GM19099 (cell line): Measurements from ENCODE around the gene TUBG2.

Experiments
- POLR2A ChIP-seq: IDR thresholded peaks from 3 replicates; pipeline ENCODE4 v1.6.1; 2011; ENCODE audit warnings: low read depth; ENCODE audit not compliant: insufficient read length; ENCODE audit errors: extremely low read depth

The TUBG2 gene

DNA sequence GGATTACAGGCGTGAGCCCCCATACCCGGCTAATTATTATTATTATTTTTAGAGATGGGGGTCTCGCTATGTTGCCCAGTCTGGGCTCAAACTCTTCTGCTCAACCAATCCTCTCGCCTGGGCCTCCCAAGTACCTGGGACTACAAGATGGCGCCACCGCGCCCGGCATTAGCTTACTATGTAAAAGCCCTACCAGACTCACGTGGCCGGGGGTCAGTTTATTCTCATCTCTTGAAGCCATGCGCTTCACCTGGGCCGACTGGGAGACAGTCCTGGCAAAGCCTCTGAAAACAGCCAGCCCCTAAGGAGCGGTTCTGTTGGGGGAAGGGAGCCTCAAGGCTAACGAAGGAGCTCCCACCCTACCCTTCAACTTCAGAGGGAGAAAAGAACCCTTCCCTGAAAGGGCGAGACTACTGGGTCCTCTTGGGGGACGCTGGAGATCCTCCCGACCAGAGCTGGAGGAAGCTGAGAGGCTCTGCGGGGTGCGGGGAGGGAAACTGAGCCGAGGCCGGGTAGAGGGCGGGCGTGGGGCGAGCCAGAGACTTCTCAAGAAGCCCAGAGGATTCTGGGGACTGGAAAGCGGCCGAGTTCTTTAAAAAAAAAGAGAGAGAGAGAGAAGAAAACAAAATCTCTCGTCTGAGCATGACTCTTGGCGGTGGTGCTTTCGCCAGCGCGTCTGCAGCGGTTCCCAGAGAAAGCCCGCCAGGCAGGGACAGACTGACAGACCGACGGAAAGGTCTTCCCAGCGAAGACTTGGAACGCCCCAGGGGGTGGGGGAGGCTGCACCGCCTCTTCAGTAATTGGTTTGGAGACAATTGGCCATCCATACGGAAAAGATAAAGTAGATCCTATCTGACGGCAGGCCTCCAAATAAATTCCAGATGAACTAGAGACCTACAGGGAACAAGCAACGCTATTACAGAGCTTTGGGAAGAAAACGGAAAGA, 5.6 kb upstream of the TUBG2 start:
- no peak for TF ChIP-seq POLR2A

DNA sequence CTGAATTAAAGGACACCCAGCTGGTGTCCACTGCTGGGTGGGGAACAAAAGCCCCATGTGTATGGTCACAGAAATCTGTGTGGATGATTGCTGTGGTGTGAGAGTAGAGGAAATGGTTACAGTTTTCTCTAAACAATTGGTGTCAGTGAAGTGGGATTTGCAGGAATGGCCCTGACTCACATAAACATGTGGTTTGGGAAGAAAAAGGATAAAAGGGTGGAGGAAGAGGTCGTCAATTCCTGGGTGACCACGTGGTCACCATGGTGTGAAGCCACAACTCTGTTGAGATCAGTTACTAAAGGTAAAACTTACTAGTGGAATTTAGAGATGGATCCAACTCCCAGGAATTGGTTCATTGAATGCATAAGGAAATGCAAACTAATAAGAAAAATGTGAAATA, 3.6 kb upstream of the TUBG2 start:
- no peak for TF ChIP-seq POLR2A

DNA sequence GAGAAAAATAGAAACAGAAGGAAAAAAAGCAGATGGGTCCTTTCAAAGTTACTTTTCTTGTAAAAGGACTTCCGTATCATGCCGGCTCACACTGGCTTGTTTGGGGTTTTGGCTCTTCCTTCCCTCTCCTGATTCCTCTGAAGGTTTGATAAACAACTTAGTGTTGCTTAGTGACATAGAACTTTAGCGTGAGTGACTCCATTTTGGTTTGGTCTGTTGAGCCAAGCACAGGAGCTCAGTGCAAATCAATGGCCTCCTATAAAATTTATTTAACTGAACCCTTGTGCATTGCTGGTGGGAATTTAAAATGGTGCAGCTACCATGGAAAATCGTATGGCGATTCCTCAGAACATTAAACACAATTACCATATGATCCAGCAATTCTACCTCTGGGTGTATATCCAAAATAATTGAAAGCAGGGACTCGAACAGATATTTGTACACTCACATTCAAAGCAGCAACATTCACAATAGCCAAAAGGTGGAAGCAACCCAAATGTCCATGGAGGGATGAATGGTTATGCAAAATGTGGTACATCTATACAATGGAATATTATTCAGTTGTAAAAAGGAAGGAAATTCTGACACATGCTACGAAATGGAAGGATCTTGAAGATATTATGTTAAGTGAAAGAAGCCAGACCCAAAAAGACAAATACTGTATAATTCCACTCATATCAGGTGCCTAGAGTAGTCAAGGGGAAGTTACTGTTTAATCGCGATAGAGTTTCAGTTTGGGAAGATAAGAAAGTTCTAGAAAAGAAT, 1.1 kb upstream of the TUBG2 start:
- TF ChIP-seq POLR2A: no peak

DNA sequence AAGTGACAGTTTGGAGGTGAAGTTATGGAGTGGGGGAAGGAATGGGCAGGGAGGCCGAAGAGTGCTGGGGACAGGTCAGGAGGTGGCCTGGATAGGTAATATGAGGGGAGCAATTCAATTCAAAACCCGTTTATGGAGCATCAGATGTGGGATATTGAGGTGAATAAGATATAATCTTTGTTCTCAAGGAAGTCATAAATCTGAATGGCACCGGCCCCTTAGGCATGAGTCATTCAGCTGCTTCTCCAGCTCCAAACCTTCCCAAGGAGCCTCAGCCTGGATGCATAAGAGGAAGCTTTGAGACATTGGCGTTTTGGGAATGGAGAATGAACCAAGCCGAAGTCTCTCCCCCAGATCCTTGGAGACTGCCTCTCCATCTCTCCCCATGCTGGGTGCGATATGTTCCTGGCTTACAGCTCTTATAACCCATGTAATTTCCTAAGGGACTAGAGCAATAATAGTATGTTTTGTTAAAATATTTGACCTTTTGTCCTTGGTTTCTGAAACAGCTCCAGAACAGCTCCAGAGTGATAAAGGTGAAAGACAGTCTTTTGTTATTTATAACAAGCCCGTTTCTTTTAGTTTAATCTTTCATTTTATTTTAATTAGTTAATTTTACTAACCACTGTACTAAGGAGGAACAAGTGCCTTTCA, 1.7 kb downstream of the TUBG2 start:
- no peak for TF ChIP-seq POLR2A

DNA sequence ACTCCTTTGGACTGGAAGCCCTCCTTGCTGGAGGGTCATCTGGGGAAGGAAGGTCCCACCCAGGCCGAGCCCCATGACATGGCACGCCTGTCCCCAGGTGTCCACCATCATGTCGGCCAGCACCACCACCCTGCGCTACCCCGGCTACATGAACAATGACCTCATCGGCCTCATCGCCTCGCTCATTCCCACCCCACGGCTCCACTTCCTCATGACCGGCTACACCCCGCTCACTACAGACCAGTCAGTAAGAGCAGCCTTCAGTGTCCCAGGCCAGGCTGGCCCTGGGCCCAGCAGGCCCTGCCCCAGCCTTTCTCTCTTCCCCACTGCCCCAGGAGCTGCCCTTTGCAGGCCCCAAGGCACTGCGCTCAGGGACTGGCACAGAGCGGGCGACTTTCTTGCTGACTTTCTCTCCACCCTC, 6.5 kb downstream of the TUBG2 start:
- no peak for TF ChIP-seq POLR2A

DNA sequence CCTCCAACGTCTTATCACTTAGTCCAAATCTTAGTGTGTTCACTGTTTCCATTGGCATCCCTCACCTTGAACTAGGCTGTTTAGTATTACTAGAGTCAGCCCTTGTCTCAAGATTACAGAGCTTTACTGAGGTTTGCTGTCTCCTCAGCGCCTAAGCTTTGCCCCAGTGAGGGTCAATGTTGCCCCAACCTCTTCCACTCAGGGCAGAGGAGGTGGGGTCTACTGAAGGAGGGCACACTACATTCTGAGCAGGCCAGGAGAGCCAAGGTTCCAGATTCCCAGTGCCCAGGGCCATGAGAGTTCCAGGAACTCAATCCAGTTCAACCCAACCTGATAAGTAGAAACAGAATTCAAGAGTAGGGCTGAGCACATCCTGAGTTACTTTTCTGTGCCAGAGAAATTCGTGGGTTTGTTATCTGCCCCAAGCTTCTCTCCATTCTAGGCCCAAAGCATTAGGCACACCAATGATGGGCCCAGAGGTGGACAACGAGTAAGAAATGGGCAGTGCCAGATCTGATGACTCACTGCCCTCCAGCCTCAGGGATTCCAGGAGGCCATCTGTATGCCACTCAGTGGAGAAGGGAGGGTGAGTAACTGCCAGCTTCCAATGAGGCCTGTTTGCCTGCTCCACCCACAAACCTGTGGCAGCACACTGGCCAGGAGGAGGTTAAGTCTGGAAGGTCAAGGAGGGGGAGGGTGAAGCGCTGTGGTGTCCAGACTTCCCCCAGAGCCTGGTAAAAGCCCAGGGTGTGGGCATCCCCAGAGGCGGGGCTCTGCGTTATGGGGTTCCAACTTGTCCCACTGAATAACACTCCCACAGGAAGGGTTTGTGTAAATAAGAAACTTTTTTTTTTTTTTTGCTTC, 8.2 kb downstream of the TUBG2 start:
- TF ChIP-seq POLR2A: no peak

DNA sequence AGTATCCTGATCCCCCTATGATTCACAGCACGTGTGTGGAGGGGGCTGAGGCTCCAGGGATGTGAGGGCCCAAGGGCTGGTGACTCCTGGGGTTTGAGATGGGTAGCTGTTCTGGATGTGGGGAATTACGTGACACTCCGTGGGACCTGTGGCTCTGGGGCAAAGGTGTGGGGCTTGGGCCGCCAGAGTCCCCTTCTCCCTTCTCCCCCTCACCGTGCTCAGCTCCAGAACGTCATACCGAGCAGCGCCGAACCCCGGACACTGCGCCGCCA, 10.6 kb downstream of the TUBG2 start:
- no peak for TF ChIP-seq POLR2A

DNA sequence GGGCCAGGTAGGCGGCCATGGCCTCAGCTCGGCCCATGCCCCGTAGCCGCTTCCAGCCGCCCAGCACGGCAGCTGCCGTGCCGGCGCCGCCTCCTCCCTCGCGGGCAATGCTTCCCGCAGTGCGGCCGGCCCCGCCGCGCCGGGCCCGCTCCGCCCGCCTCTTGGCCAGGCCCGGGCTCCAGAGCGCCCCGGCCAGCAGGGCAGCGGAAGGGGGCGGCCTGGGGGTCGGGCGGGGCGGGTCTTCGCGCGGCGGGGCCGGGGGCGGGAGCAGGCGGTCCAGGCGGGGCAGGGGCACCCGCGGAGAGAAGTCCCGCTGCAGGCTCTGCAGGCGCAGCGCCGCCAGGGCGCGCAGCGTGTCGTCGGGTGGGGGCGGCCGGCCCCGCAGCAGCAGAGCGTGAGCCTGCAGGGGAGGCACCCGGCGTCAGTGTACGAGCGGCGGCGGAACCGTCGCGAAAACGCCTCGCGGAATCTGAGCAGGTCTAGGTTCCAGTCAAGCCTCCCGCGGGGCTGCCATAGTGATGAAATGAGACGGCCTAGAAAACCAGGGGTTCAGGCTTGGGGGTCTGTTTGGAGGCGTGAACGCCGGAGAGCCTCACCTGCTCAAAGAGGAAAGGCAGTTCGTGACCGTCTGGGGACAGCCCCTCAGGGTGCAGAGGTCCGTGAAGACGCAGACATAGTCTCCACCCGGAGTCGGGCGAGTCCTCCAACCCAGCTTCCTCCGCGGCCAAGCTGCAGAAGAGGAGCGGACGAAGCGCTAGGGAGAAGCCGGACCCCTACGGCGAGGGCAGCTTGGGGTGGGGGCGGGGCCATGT, 11.1 kb downstream of the TUBG2 start:
- no peak for TF ChIP-seq POLR2A

DNA sequence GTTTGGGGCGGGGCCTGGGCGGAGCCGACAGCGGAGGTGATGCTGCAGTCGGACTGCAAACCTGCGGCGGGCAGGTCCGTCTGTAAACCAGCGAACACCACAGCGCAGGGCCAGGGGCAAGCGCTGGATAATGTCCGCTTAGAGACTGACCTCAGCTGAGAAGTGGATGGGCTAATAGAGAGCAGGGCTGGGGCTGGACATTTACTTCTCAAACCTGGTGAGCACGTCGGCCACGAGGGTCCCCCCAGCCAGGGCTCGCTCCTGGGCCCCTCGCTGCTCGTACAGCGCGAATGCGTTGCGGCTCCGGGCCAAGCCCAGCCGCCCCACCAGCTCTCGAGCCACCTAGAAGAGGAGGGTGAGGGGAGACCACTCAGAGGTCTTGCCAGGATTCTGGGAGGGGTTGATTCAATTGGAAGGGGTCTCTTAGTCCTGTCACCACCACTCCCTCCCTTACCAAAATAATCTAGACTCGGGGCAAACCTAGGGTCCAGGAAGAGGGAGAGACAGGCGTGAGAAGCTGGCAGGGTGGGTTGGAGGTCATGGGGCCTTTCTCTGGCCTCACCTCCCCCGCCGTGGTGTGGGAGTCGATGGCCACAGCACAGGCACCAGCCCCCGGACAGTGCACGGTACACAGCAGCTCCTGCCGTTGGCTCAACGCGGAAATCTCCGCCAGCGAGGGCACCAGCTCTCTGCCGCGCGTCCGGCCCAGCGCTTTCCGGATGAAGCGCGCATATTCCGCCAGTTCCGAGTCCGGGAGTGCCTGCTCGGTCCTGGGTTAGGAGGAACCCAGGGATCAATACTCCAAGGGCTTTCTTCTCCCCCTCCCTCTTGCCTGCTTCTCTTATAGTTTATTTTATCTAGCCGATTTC, 11.9 kb downstream of the TUBG2 start:
- no peak for TF ChIP-seq POLR2A

DNA sequence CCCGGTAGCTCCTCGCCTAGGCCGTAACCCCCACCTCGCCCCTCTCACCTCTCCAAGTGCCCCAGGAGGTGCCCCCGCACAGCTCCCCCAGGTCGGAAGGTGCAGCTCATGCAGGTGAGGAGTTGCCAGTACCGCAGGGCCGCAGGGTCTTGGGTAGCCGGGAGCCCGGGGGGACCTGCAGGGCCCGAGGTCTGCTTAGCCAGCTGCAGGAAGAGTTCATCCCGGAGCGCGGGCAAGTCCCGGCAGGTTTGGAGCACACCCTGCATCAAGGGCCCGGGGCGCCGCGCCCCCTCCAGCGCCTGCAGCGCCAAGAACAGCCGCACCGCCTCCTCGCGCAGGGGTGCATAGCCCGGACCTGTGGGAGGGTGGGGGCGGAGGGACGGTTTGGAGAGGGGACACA, 13.0 kb downstream of the TUBG2 start:
- TF ChIP-seq POLR2A: no peak

DNA sequence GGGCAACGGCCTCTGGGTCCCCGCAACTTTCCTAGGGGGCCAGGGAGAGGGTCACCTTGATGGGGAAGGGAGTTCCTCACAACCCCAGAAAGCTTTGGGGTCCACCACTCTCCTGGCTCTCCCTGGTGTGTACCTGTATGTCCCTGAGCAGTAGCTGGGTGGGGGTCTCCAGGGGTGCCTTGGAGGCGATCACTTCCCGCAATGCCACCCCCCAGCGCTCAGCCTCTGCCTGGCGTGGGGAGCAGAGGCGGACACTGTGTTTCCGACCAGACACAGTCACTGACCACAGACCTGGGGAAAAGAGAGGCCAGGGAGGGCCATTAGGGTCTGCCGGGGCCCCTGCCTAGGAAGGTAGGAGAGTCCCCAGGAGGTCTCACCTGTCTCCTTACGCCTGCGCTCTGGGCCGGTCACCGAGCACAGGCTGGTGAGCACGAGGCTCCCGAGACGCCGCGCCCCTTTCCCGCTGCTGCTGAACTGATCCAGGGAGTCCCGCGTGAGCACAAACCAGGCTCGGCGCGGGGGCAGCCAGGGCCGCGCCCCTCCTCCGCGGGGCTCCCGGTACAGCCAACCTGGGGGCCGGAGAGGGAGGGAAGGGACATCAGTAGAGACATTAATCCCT, 14.3 kb downstream of the TUBG2 start:
- TF ChIP-seq POLR2A: no peak

DNA sequence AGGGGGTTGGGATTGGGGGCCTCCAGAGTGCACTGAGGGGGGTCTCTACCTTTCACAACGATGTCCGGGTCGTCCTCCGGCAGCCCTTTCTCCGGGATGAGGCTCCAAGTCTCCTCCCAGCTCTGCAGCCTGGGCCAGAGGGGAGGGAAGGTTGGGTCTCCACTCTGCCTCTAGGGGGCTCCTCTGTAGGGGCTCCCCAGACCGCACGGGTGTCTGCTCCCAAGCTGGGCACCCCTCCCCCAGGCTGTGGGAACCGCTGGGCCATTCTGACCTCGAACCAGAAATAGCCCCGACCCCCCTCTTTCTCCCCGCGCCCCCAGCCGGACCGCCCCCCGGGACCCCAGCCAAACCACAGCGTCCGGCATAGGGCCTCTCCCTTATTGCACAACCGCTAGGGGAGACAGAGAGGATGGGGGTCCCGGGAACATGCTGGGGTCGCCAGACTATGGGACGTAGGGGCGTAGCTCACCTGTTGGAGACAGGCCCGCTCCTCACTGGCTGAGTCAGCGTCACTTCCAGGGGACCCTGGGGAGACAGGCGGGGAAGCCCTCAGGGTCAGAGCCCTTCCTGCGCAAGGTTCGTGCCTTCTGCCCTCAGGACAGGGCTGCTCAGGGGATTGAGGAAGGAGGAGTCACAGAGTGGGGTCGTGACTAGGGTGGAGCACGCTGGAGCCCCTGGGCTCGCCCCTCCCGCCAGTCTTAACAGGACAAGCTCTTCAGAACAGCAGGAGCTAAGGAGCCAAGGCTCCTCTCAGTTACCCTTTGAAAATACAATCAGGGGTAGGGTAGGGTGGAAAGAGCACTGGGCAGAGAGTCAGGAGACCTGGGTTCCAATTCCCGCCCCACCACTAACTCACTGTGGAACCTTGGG, 15.0 kb downstream of the TUBG2 start:
- TF ChIP-seq POLR2A: no peak
